Right lobe of liver (tissue), 6 donors: ENCODE data around the gene CUL1. TPM values are rescaled to one million over a fixed set of nuclear protein-coding genes. Genes with fewer than 3 reads are reported as not detected.

ENCODE experiments used
- ATAC-seq, 4 donors: fragments of 200-7000 bp; cut with Tn5 transposase; one replicate each; pipeline ENCODE4 v1.9.1; 2020; ENCODE audit warnings: mild to moderate bottlenecking in 4 of 4, moderate library complexity in 4 of 4
- DNase-seq, 3 donors: peaks; one replicate each; pipeline ENCODE4 v3.0.0-alpha.2; 2020
- H3K27ac ChIP-seq, 3 donors: fragments of 200-600 bp; one replicate each; pipeline ENCODE4 v1.8.0; 2022
- H3K27me3 ChIP-seq, 2 donors: fragments of 200-600 bp; one replicate each; pipeline ENCODE4 v1.8.0; 2022
- H3K36me3 ChIP-seq, 4 donors: fragments of 200-600 bp; sonication (generic) in 1 of 4; one replicate each; pipeline versions ENCODE4 v1.5.1 to v1.8.0; 2017 to 2022; ENCODE audit warnings: control low read depth in 1 of 4
- H3K4me1 ChIP-seq, 4 donors: fragments of 200-600 bp; sonication (generic) in 1 of 4; one replicate each; pipeline versions ENCODE4 v1.5.1 to v1.8.0; 2017 to 2022; ENCODE audit warnings: control low read depth in 1 of 4
- H3K4me3 ChIP-seq, 3 donors: fragments of 200-600 bp; one replicate each; pipeline ENCODE4 v1.8.0; 2022
- H3K9me3 ChIP-seq, 4 donors: fragments of 200-600 bp; sonication (generic) in 1 of 4; one replicate each; pipeline versions ENCODE4 v1.5.1 to v1.8.0; 2017 to 2022; ENCODE audit warnings: control low read depth in 1 of 4
- CTCF ChIP-seq, 4 donors: fragments of 200-600 bp in 3 of 4; fragments of 450-650 bp in 1 of 4; IDR thresholded peaks; one replicate each; pipeline versions ENCODE4 v1.5.1 to v1.8.0; 2016 to 2022; ENCODE audit warnings: antibody characterized with exemption in 4 of 4, mild to moderate bottlenecking in 2 of 4
- POLR2A ChIP-seq: fragments of 450-650 bp; IDR thresholded peaks from one replicate; pipeline ENCODE4 v1.6.1; 2017; ENCODE audit warnings: antibody characterized with exemption, mild to moderate bottlenecking
- WGBS: methylation state at CpG from one replicate; pipeline ENCODE4 v1.1.6; 2018; ENCODE audit warnings: low coverage, low lambda C conversion rate; ENCODE audit not compliant: insufficient coverage; ENCODE audit errors: missing lambda C conversion rate; 5-methylcytosine and 5-hydroxymethylcytosine counted together
- intact Hi-C, 2 donors: fragments of 100-400 bp; cut with DNase I; formaldehyde crosslinking; loops; one replicate each; pipeline versions ENCODE4 v1.11.2 to v1.14.1; 2022
- total RNA-seq, 6 experiments: library from RNA; depleted of rRNA in 2 of 6; stranded (reverse); fragments of >200 nt in 2 of 6; fragmentation: NEBNext Ultra II Directional in 3 of 6; extraction: Animal tissue kit (Norgen Biotek cat#: 25700) in 3 of 6; gene quantifications; one replicate each; pipeline versions ENCODE4 v1.1.0 to v1.2.4, GENCODE V29; 2016 to 2023
- donor health status: DM: no; HTN: yes; CAD: no.
- donor health status: DM: no; HTN: no; CAD: no.
- donor health status: DM: no; HTN: no; CAD: no.
- donor health status: DM: no; HTN: yes; CAD: no.
- donor health status: DM: no; HTN: yes; CAD: no.

The CUL1 gene
- total RNA-seq, 6 experiments from 2014 or later: 22.3 to 46.3 (median 30.8) TPM

GRCh38 chr7:148711191-148712102 lies 12.7 kb downstream of the CUL1 start:
- WGBS: 62% methylated on average over 14 of the region's 16 CpGs
- Histone ChIP-seq H3K4me1 (peaks cover 0 to 25% (median 12%) of the 10 kb centered on the region in 4 donors), H3K27ac (no peak overlapping the region), H3K9me3 (no peaks in the 10 kb centered on the region), H3K4me3 (no peak overlapping the region), H3K36me3 (no peaks in the 10 kb centered on the region), H3K27me3 (no peaks in the 10 kb centered on the region)
- no peak for TF ChIP-seq CTCF (IDR thresholded peaks at IDR 0.05)
- TF ChIP-seq POLR2A: no peak
- no peak for DNase-seq
- intact Hi-C loops: no loop called here
- peak in 1 of 4 donors; percentile 20 for ATAC-seq

DNA sequence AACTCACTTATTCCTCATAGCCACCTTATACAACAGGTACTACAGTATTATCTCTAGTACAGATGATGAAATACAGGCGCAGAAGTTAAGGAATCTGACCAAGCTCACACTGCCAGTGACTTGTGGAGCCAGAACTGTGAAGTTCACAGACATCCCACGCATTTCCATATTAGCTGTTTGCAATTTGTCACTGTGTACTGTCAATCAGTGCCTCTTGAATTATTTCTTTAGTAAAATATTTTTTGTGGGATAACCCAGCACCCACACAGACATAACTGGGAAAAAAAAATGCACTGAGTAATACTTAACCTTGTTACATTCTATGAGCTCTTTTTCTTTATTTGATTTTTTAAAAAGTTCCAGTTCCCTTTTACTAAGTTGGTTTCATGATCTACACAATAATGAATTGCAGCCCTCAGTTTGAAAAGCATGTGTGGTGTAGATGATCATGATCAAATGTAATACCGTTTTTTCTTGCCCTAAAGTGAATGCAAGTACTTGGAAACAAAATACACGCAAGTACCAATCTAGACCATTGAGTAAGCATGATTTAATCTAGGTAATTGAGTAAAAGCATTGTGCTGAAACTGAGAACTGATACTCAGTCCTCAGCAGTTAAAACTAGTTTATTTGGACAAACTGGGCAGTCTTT lies 14.1 kb downstream of the CUL1 start:
- DNase-seq (no peak), ATAC-seq (peak; percentile 67 to 90 (median 74))
- H3K4me3 ChIP-seq: no peak overlapping the region
- no peaks in the 10 kb centered on the region for H3K9me3 ChIP-seq
- H3K4me1 ChIP-seq: peaks cover 0 to 19% (median 11%) of the 10 kb centered on the region in 4 donors
- 35% methylated on average over 4 of the region's 4 CpGs for WGBS
- no peak overlapping the region for H3K27ac ChIP-seq
- no peaks in the 10 kb centered on the region for H3K27me3 ChIP-seq
- H3K36me3 ChIP-seq: no peaks in the 10 kb centered on the region
- intact Hi-C loops: no loop called here
- TF ChIP-seq CTCF (IDR thresholded peaks at IDR 0.05) (no peak), POLR2A (no peak)

DNA sequence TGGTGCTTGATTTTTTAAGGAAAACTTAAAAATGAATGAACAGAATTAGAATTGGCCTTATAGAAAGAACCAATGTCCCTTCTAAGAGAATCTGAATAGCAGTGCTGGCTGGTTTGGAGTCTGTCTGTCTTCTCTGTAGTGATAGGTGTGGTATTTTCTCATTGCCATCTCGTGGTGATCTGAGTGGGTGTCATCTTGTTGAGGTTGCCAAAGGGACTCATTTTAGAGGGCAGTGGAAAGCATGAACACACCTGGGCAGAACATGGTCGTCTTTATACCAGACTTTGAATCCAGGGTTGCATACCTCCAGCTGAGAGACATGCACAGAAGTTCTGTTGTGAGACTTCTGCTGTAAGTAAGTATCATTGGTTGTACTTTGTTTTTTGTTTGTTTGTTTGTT lies 15.8 kb downstream of the CUL1 start:
- no peak overlapping the region for H3K27ac ChIP-seq
- no peak overlapping the region for H3K4me3 ChIP-seq
- H3K36me3 ChIP-seq: no peaks in the 10 kb centered on the region
- H3K4me1 ChIP-seq: peaks cover 0 to 23% (median 8%) of the 10 kb centered on the region in 4 donors
- ATAC-seq (no peak), DNase-seq (no peak)
- TF ChIP-seq CTCF (IDR thresholded peaks at IDR 0.05) (no peak), POLR2A (no peak)
- WGBS: 39% methylated on average over 2 of the region's 2 CpGs
- no peaks in the 10 kb centered on the region for H3K27me3 ChIP-seq
- intact Hi-C loops: no loop called here
- no peaks in the 10 kb centered on the region for H3K9me3 ChIP-seq

DNA sequence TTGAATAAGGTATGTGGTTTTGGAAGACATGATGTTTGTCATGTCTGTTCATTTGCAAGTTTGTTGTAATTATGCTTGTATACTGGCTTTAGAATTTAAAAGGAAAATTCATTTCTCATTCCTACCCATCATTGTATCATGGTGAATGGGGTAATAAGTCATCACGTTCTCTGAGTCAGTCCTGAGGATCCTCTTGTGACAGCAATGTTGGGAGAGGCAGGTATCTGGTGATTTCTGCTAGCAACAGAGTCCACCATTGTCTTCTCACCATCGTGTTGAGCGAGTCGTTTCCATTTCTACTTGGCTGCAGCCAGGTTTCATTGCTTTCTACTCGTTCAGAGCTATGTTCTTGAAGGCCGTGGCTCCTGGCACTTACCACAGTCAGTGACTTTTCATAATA lies 16.3 kb downstream of the CUL1 start:
- no peak for TF ChIP-seq CTCF (IDR thresholded peaks at IDR 0.05)
- TF ChIP-seq POLR2A: no peak

More for the DNA sequence above, 16.3 kb downstream of the CUL1 start:
- no peak overlapping the region for H3K4me3 ChIP-seq
- no peaks in the 10 kb centered on the region for H3K9me3 ChIP-seq
- peaks cover 0 to 28% (median 8%) of the 10 kb centered on the region in 4 donors for H3K4me1 ChIP-seq
- WGBS: 87% methylated on average over 6 of the region's 6 CpGs
- H3K36me3 ChIP-seq: no peaks in the 10 kb centered on the region
- ATAC-seq: no peak
- H3K27me3 ChIP-seq: no peaks in the 10 kb centered on the region
- H3K27ac ChIP-seq: no peak overlapping the region
- DNase-seq: no peak
- intact Hi-C loops: no loop called here
